HCT116 (cell line): ENCODE results near the gene FNDC1.
A peak's percentile ranks its signal among the peaks of the same experiment; 100 is the strongest.

Experiments used
- CEBPB ChIP-seq: IDR thresholded peaks from 2 replicates; pipeline ENCODE4 v1.6.1; 2012; ENCODE audit warnings: low read depth
- EZH2 ChIP-seq: fragments of 200-600 bp; sonication (generic); IDR thresholded peaks from 2 replicates; pipeline ENCODE4 v1.6.1; 2017; ENCODE audit warnings: antibody characterized with exemption, mixed run types
- RAD21 ChIP-seq: IDR thresholded peaks from 2 replicates; pipeline ENCODE4 v1.6.1; 2012; ENCODE audit warnings: low read depth, mild to moderate bottlenecking
- TF ChIP-seq, protein P1 (sequence below), 3 experiments: fragments of 200-600 bp in 1 of 3; sonication (generic) in 1 of 3; IDR thresholded peaks in 2 of 3; conservative IDR thresholded peaks in 1 of 3; 2 replicates each; pipeline ENCODE4 v1.5.1; 2012 to 2017; ENCODE audit warnings: low read depth in 2 of 3, low read length in 2 of 3, antibody characterized with exemption in 1 of 3, borderline replicate concordance in 1 of 3, control low read depth in 1 of 3, mild to moderate bottlenecking in 1 of 3, mixed read lengths in 1 of 3, mixed run types in 1 of 3, moderate library complexity in 1 of 3; ENCODE audit not compliant: insufficient read depth in 1 of 3

DNA sequence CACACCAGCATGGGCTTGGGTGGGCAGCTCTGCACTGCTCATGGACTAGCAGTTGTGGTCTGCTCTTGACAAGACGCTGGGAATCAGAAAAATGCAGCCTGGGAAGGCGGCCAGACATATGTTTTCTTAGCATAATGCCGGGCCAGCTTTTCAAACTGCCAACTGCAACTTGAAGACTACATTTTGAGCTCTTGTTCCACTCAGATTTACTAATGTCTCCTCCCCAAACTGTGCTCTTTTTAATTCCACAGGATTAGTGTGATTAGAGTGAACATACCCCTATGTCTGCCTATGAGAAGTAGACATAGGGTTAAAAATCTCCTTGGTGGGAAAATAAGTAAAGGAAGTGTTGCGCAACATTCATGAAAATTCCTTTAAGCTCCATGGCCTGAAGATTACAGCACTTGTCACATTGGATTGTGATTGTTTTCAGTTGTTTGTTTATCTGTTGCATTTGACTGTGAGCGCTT is 5.3 kb upstream of the FNDC1 start:
- TF ChIP-seq, protein P1, sequence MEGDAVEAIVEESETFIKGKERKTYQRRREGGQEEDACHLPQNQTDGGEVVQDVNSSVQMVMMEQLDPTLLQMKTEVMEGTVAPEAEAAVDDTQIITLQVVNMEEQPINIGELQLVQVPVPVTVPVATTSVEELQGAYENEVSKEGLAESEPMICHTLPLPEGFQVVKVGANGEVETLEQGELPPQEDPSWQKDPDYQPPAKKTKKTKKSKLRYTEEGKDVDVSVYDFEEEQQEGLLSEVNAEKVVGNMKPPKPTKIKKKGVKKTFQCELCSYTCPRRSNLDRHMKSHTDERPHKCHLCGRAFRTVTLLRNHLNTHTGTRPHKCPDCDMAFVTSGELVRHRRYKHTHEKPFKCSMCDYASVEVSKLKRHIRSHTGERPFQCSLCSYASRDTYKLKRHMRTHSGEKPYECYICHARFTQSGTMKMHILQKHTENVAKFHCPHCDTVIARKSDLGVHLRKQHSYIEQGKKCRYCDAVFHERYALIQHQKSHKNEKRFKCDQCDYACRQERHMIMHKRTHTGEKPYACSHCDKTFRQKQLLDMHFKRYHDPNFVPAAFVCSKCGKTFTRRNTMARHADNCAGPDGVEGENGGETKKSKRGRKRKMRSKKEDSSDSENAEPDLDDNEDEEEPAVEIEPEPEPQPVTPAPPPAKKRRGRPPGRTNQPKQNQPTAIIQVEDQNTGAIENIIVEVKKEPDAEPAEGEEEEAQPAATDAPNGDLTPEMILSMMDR (IDR thresholded peaks at IDR 0.05 in 2 of 3, conservative IDR thresholded peaks at IDR 0.05 in 1 of 3; ENCODE audit: borderline replicate concordance in 1 of 3, insufficient read depth in 1 of 3, low read depth in 2 of 3, low read length in 2 of 3): no peak
- peak; percentile 62; the same call in 1 of the 2 replicates for TF ChIP-seq CEBPB
- TF ChIP-seq EZH2: no peak
- TF ChIP-seq RAD21: no peak
